Stimulated activated CD4-positive, alpha-beta T cell treated with anti-CD3 and anti-CD28 coated beads, TNF-alpha, amount 100 ng/mL, for 4 hours (primary cell): Measurements from ENCODE around the gene GPC5.
"Not testable (repeated sequence)": the region's sequence is repeated elsewhere in the genome, so short reads cannot be mapped to it uniquely, and the experiment has no call there.

ENCODE experiments used
- DNase-seq, 3 experiments: peaks; one replicate each; pipeline ENCODE4 v3.0.0-alpha.2; 2020; ENCODE audit warnings: low read depth in 3 of 3

GPC5 gene

GRCh38 chr13:91652404-91653301 lies 254.2 kb downstream of the GPC5 start:
- no peak for DNase-seq

GRCh38 chr13:91655731-91656130 lies 257.3 kb downstream of the GPC5 start:
- DNase-seq = no peak

- DNase-seq = no peak
These were observed 258.9 kb downstream of the GPC5 start for GRCh38 chr13:91657283-91657682.

- DNase-seq = no peak
These were observed 261.0 kb downstream of the GPC5 start for GRCh38 chr13:91659256-91660075.

GRCh38 chr13:91660076-91660415 lies 261.6 kb downstream of the GPC5 start:
- DNase-seq = no peak

GRCh38 chr13:91661692-91662490 lies 263.5 kb downstream of the GPC5 start:
- no peak for DNase-seq

GRCh38 chr13:91664039-91664438 lies 265.6 kb downstream of the GPC5 start:
- DNase-seq = no peak

GRCh38 chr13:91667486-91667885 lies 269.1 kb downstream of the GPC5 start:
- DNase-seq = no peak

- no peak for DNase-seq
These were observed 270.6 kb downstream of the GPC5 start for GRCh38 chr13:91668866-91669495.

GRCh38 chr13:91674347-91674746 lies 275.9 kb downstream of the GPC5 start:
- DNase-seq = not testable (repeated sequence)

- DNase-seq = no peak
These were observed 286.3 kb downstream of the GPC5 start for GRCh38 chr13:91684746-91685145.

- DNase-seq = no peak
These were observed 292.5 kb downstream of the GPC5 start for GRCh38 chr13:91690944-91691343.

GRCh38 chr13:91693466-91693865 lies 295.0 kb downstream of the GPC5 start:
- no peak for DNase-seq

- no peak for DNase-seq
These were observed 299.9 kb downstream of the GPC5 start for GRCh38 chr13:91698308-91698707.

GRCh38 chr13:91698767-91699166 lies 300.3 kb downstream of the GPC5 start:
- DNase-seq = no peak

- DNase-seq = no peak
These were observed 301.4 kb downstream of the GPC5 start for GRCh38 chr13:91699863-91700262.

GRCh38 chr13:91701975-91702374 lies 303.6 kb downstream of the GPC5 start:
- DNase-seq = no peak

- no peak for DNase-seq
These were observed 304.0 kb downstream of the GPC5 start for GRCh38 chr13:91702411-91702810.

- DNase-seq = no peak
These were observed 306.0 kb downstream of the GPC5 start for GRCh38 chr13:91704398-91704797.

GRCh38 chr13:91708558-91708957 lies 310.1 kb downstream of the GPC5 start:
- no peak for DNase-seq

GRCh38 chr13:91709180-91709579 lies 310.8 kb downstream of the GPC5 start:
- no peak for DNase-seq

- DNase-seq = no peak
These were observed 312.3 kb downstream of the GPC5 start for GRCh38 chr13:91710733-91711132.
